Breast epithelium (tissue), 4 donors: ENCODE results near the gene MAMLD1. TPM values are rescaled to one million over a fixed set of nuclear protein-coding genes. Genes with fewer than 3 reads are reported as not detected.

ENCODE experiments used
- DNase-seq, 2 donors: peaks; one replicate each; pipeline ENCODE4 v3.0.0-alpha.2; 2019; ENCODE audit warnings: low spot score in 2 of 2
- H3K27ac ChIP-seq, 2 donors: fragments of 200-600 bp; sonication (generic) in 1 of 2; one replicate each; pipeline ENCODE4 v1.5.1; 2016 to 2019; ENCODE audit warnings: mild to moderate bottlenecking in 1 of 2
- H3K27me3 ChIP-seq, 2 donors: fragments of 200-600 bp; sonication (generic) in 1 of 2; one replicate each; pipeline versions ENCODE4 v1.5.1 to v1.6.0; 2017 to 2019; ENCODE audit warnings: control low read depth in 1 of 2, mild to moderate bottlenecking in 1 of 2
- H3K36me3 ChIP-seq: fragments of 200-600 bp; one replicate; pipeline ENCODE4 v1.5.1; 2019
- H3K4me1 ChIP-seq, 2 donors: fragments of 200-600 bp; sonication (generic); one replicate each; pipeline ENCODE4 v1.5.1; 2016 to 2019; ENCODE audit warnings: control low read depth in 1 of 2
- H3K4me3 ChIP-seq, 3 donors: fragments of 200-600 bp; sonication (generic); 1 replicate in 2 of 3; 2 replicates in 1 of 3; pipeline ENCODE4 v1.5.1; 2016 to 2019; ENCODE audit warnings: mild to moderate bottlenecking in 3 of 3, moderate library complexity in 2 of 3
- H3K9me3 ChIP-seq, 2 donors: fragments of 200-600 bp; sonication (generic) in 1 of 2; one replicate each; pipeline ENCODE4 v1.5.1; 2016 to 2019; ENCODE audit warnings: control low read depth in 1 of 2
- CTCF ChIP-seq, 3 donors: fragments of 450-650 bp; IDR thresholded peaks; one replicate each; pipeline ENCODE4 v1.5.1; 2016 to 2017; ENCODE audit warnings: antibody characterized with exemption in 3 of 3, mild to moderate bottlenecking in 3 of 3, moderate library complexity in 3 of 3
- POLR2A ChIP-seq: fragments of 450-650 bp; IDR thresholded peaks from one replicate; pipeline ENCODE4 v1.6.1; 2016; ENCODE audit warnings: antibody characterized with exemption, mild to moderate bottlenecking, moderate library complexity
- POLR2AphosphoS5 ChIP-seq, 3 donors: sonication (generic); formaldehyde crosslinking; IDR thresholded peaks; one replicate each; pipeline ENCODE4 v1.6.1; 2017; ENCODE audit warnings: antibody characterized with exemption in 3 of 3
- intact Hi-C: fragments of 100-400 bp; cut with DNase I; formaldehyde crosslinking; loops from one replicate; pipeline ENCODE4 v1.15.1; 2023; ENCODE audit warnings: low total_unique reads
- total RNA-seq, 3 donors: library from RNA; depleted of rRNA; stranded (reverse); fragments of >200 nt; gene quantifications; one replicate each; pipeline ENCODE4 v1.1.0, GENCODE V29; 2016

The MAMLD1 gene
- total RNA-seq, 3 donors from 2014 or later = 2.3 to 14.7 (median 2.8) TPM

- TF ChIP-seq CTCF (IDR thresholded peaks at IDR 0.05) = no peak
- no peak for TF ChIP-seq POLR2AphosphoS5 (IDR thresholded peaks at IDR 0.05)
- TF ChIP-seq POLR2A = no peak
- Histone ChIP-seq H3K27ac (no peak overlapping the region), H3K4me3 (no peak overlapping the region), H3K36me3 (no peaks in the 10 kb centered on the region), H3K4me1 (no peaks in the 10 kb centered on the region), H3K27me3 (peaks cover 0 to 7% of the 10 kb centered on the region in 2 donors), H3K9me3 (peaks cover 0 to 4% of the 10 kb centered on the region in 2 donors)
- intact Hi-C loops = no loop called here
- DNase-seq = no peak
Measured at GRCh38 chrX:150530821-150531220, 167.7 kb downstream of the MAMLD1 start.

GRCh38 chrX:150531467-150531866, 168.3 kb downstream of the MAMLD1 start:
- intact Hi-C loops = no loop called here
- TF ChIP-seq POLR2AphosphoS5 (IDR thresholded peaks at IDR 0.05) = no peak
- TF ChIP-seq POLR2A = no peak
- no peak for TF ChIP-seq CTCF (IDR thresholded peaks at IDR 0.05)
- no peak overlapping the region for H3K4me3 ChIP-seq
- peaks cover 0 to 3% of the 10 kb centered on the region in 2 donors for H3K27me3 ChIP-seq
- H3K27ac ChIP-seq = no peak overlapping the region
- peaks cover 0 to 11% of the 10 kb centered on the region in 2 donors for H3K9me3 ChIP-seq
- no peak for DNase-seq
- no peaks in the 10 kb centered on the region for H3K36me3 ChIP-seq
- H3K4me1 ChIP-seq = no peaks in the 10 kb centered on the region

GRCh38 chrX:150533863-150534262, 170.7 kb downstream of the MAMLD1 start:
- H3K27me3 ChIP-seq = peaks cover 0 to 3% of the 10 kb centered on the region in 2 donors
- H3K27ac ChIP-seq = no peak overlapping the region
- H3K9me3 ChIP-seq = peaks cover 0 to 21% of the 10 kb centered on the region in 2 donors
- TF ChIP-seq CTCF (IDR thresholded peaks at IDR 0.05) (no peak), POLR2A (no peak), POLR2AphosphoS5 (IDR thresholded peaks at IDR 0.05) (no peak)
- no peaks in the 10 kb centered on the region for H3K4me1 ChIP-seq
- H3K4me3 ChIP-seq = no peak overlapping the region
- H3K36me3 ChIP-seq = no peaks in the 10 kb centered on the region
- intact Hi-C loops = no loop called here
- no peak for DNase-seq

GRCh38 chrX:150536455-150537116, 173.5 kb downstream of the MAMLD1 start:
- intact Hi-C loops = no loop called here
- Histone ChIP-seq H3K4me1 (no peaks in the 10 kb centered on the region), H3K36me3 (no peaks in the 10 kb centered on the region), H3K4me3 (no peak overlapping the region), H3K9me3 (peaks cover 0 to 21% of the 10 kb centered on the region in 2 donors), H3K27ac (no peak overlapping the region), H3K27me3 (peaks cover 0 to 7% of the 10 kb centered on the region in 2 donors)
- no peak for DNase-seq
- TF ChIP-seq CTCF (IDR thresholded peaks at IDR 0.05) = no peak
- TF ChIP-seq POLR2A = no peak
- TF ChIP-seq POLR2AphosphoS5 (IDR thresholded peaks at IDR 0.05) = no peak

GRCh38 chrX:150537851-150538250, 174.7 kb downstream of the MAMLD1 start:
- Histone ChIP-seq H3K4me1 (no peaks in the 10 kb centered on the region), H3K36me3 (no peaks in the 10 kb centered on the region), H3K9me3 (peaks cover 0 to 21% of the 10 kb centered on the region in 2 donors), H3K27me3 (peaks cover 0 to 12% of the 10 kb centered on the region in 2 donors), H3K4me3 (no peak overlapping the region), H3K27ac (no peak overlapping the region)
- intact Hi-C loops = loop anchor here (1.0 kb wide), 1 partner anchor 34 kb away; no protein-coding TSS in a partner anchor
- TF ChIP-seq POLR2AphosphoS5 (IDR thresholded peaks at IDR 0.05) = no peak
- DNase-seq = no peak
